Stomach (tissue), 9 donors: Measurements from ENCODE around the gene SPOCK2. TPM values are rescaled to one million over a fixed set of nuclear protein-coding genes. Genes with fewer than 3 reads are reported as not detected.

ENCODE experiments used
- DNase-seq, 2 donors: peaks; one replicate each; pipeline versions ENCODE4 v3.0.0 to v3.0.0-alpha.2; 2013 to 2019
- H3K27ac ChIP-seq, 5 donors: fragments of 200-600 bp in 4 of 5; sonication (generic) in 4 of 5; one replicate each; pipeline ENCODE4 v1.5.1; 2013 to 2019; ENCODE audit warnings: mild to moderate bottlenecking in 1 of 5, moderate library complexity in 1 of 5
- H3K27me3 ChIP-seq, 3 donors: fragments of 200-600 bp; sonication (generic); one replicate each; pipeline ENCODE4 v1.5.1; 2017 to 2019; ENCODE audit warnings: mixed run types in 1 of 3
- H3K36me3 ChIP-seq, 4 donors: fragments of 200-600 bp; sonication (generic); 1 replicate in 3 of 4; 2 replicates in 1 of 4; pipeline ENCODE4 v1.5.1; 2016 to 2019
- H3K4me1 ChIP-seq, 4 donors: fragments of 200-600 bp; sonication (generic); one replicate each; pipeline ENCODE4 v1.5.1; 2016 to 2019
- H3K4me3 ChIP-seq, 4 donors: fragments of 200-600 bp; sonication (generic) in 3 of 4; one replicate each; pipeline ENCODE4 v1.5.1; 2016 to 2019; ENCODE audit warnings: mild to moderate bottlenecking in 1 of 4
- H3K9me3 ChIP-seq, 4 donors: fragments of 200-600 bp; sonication (generic); one replicate each; pipeline ENCODE4 v1.5.1; 2016 to 2019
- CTCF ChIP-seq, 7 experiments: fragments of 450-650 bp in 4 of 7; fragments of 200-600 bp in 3 of 7; sonication (generic) in 3 of 7; IDR thresholded peaks; one replicate each; pipeline ENCODE4 v1.5.1; 2016 to 2019; ENCODE audit warnings: antibody characterized with exemption in 7 of 7, control low read depth in 2 of 7, mild to moderate bottlenecking in 1 of 7
- EP300 ChIP-seq: sonication (generic); formaldehyde crosslinking; IDR thresholded peaks from one replicate; pipeline ENCODE4 v1.6.1; 2017; ENCODE audit warnings: antibody characterized with exemption
- POLR2A ChIP-seq, 4 donors: fragments of 450-650 bp; IDR thresholded peaks; one replicate each; pipeline ENCODE4 v1.6.1; 2016; ENCODE audit warnings: antibody characterized with exemption in 4 of 4, control low read depth in 2 of 4, mild to moderate bottlenecking in 1 of 4, moderate library complexity in 1 of 4
- POLR2AphosphoS5 ChIP-seq, 3 donors: sonication (generic); formaldehyde crosslinking; IDR thresholded peaks; one replicate each; pipeline ENCODE4 v1.6.1; 2016; ENCODE audit warnings: antibody characterized with exemption in 3 of 3
- WGBS, 5 donors: extraction: QIAGEN DNeasy Blood & Tissue Kit in 3 of 5; methylation state at CpG; one replicate each; pipeline versions ENCODE4 v1.1.5 to v1.1.7; 2013 to 2018; 5-methylcytosine and 5-hydroxymethylcytosine counted together
- intact Hi-C: fragments of 100-400 bp; cut with DNase I; formaldehyde crosslinking; loops from one replicate; pipeline ENCODE4 v1.15.1; 2023; ENCODE audit warnings: low total_unique reads
- polyA plus RNA-seq, 3 donors: library from polyadenylated mRNA; stranded (reverse); fragments of 200-250 nt; gene quantifications; one replicate each; pipeline ENCODE4 v1.2.3, GENCODE V29; 2013
- total RNA-seq, 5 donors: library from RNA; depleted of rRNA; stranded (reverse); fragments of >200 nt; gene quantifications; one replicate each; pipeline versions ENCODE4 v1.1.0 to v1.2.3, GENCODE V29; 2014 to 2016
- donor health status: healthy with polysubstance abuse.
- donor health status: Bipolar disorder and iron deficiency.
- donor health status: healthy.

Gene SPOCK2
- total and polyA plus RNA-seq, 8 donors = 1.1 to 31.7 (median 4.2) TPM

DNA sequence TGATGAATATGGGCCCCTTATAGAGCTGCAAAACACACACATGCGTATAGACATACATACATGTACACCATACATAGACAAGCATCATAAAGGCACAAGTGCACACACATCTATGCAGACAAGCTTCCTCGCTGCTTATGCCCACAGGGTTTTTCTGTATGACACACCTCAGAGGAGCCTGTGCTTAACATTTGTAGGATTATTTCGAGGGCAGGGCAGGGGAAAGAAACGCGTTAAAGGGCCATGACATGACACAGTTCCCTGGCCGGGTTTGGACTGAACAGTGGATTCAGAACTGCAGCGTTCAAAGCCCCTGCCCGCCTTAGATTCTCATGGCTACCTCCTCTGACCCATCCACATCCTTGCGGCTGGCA lies 79.3 kb downstream of the SPOCK2 start:
- H3K4me1 ChIP-seq = peaks cover 22 to 73% (median 38%) of the 10 kb centered on the region in 4 donors
- H3K27ac ChIP-seq = peak overlapping the region; percentile 13 to 92 (median 85)
- no peak for TF ChIP-seq POLR2AphosphoS5 (IDR thresholded peaks at IDR 0.05)
- TF ChIP-seq EP300 = no peak
- TF ChIP-seq POLR2A (IDR thresholded peaks at IDR 0.05) = no peak
- no peak for TF ChIP-seq CTCF (IDR thresholded peaks at IDR 0.05)
- DNase-seq = no peak
- no peaks in the 10 kb centered on the region for H3K9me3 ChIP-seq
- intact Hi-C loops = no loop called here
- H3K4me3 ChIP-seq = no peak overlapping the region
- no peaks in the 10 kb centered on the region for H3K27me3 ChIP-seq
- H3K36me3 ChIP-seq = peaks cover 27 to 43% (median 38%) of the 10 kb centered on the region in 4 donors
- WGBS, 5 donors = 55 to 75% (median 60%) methylated on average over 9 of the region's 9 CpGs

Other genes starting within 250 kb of the SPOCK2 start
- gene PSAP, start 237.3 kb downstream of the SPOCK2 start, total RNA-seq = 100 to 1,000 TPM; 176 to 709 (median 604) TPM
- gene PSAP, start 237.3 kb downstream of the SPOCK2 start, polyA plus RNA-seq = 100 to 1,000 TPM; 174 to 311 (median 308) TPM
- 10 to 100 TPM in 4 of 5 donors, 1 to 10 TPM in 1; 4.9 to 26.8 (median 17.0) TPM for gene CHST3, start 124.2 kb downstream of the SPOCK2 start, total RNA-seq
- gene CHST3, start 124.2 kb downstream of the SPOCK2 start, polyA plus RNA-seq = 1 to 10 TPM; 1.5 to 4.7 (median 3.3) TPM
- gene ANAPC16, start 127.5 kb upstream of the SPOCK2 start, total RNA-seq = 100 to 1,000 TPM in 2 of 5 donors, 10 to 100 TPM in 3; 12.7 to 104 (median 68.8) TPM
- gene ANAPC16, start 127.5 kb upstream of the SPOCK2 start, polyA plus RNA-seq = 100 to 1,000 TPM; 164 to 231 (median 170) TPM
- gene ASCC1, start 127.7 kb upstream of the SPOCK2 start, total RNA-seq = 100 to 1,000 TPM in 1 of 5 donors, 10 to 100 TPM in 2, 1 to 10 TPM in 2; 4.3 to 142 (median 19.4) TPM
- gene ASCC1, start 127.7 kb upstream of the SPOCK2 start, polyA plus RNA-seq = 10 to 100 TPM in 2 of 3 donors, 1 to 10 TPM in 1; 8.4 to 14.7 (median 12.5) TPM
- gene DDIT4, start 185.4 kb upstream of the SPOCK2 start, total RNA-seq = 100 to 1,000 TPM in 4 of 5 donors, 10 to 100 TPM in 1; 89.9 to 188 (median 154) TPM
- 100 to 1,000 TPM; 122 to 176 (median 170) TPM for gene DDIT4, start 185.4 kb upstream of the SPOCK2 start, polyA plus RNA-seq